Chondrocyte (in vitro differentiated cells): ENCODE measurements around the gene SLC30A2. TPM values are rescaled to one million over a fixed set of nuclear protein-coding genes. Genes with fewer than 3 reads are reported as not detected.

ENCODE experiments used
- DNase-seq: peaks from one replicate; pipeline ENCODE4 v3.0.0; 2021; ENCODE audit warnings: mixed read lengths, low spot score
- H3K27ac Mint-ChIP-seq: one replicate; pipeline ENCODE4 v1.8.0; 2021; ENCODE audit warnings: mild to moderate bottlenecking, moderate library complexity, mixed read lengths; ENCODE audit not compliant: unreplicated experiment
- H3K27me3 Mint-ChIP-seq: 2 replicates; pipeline ENCODE4 v1.8.0; 2021; ENCODE audit warnings: low read depth, mixed read lengths
- H3K36me3 Mint-ChIP-seq: 2 replicates; pipeline ENCODE4 v1.8.0; 2021; ENCODE audit warnings: low read depth, mixed read lengths
- H3K4me1 Mint-ChIP-seq: 2 replicates; pipeline ENCODE4 v1.8.0; 2021; ENCODE audit warnings: low read depth, mild to moderate bottlenecking, mixed read lengths
- H3K4me3 Mint-ChIP-seq: one replicate; pipeline ENCODE4 v1.8.0; 2021; ENCODE audit warnings: mild to moderate bottlenecking, moderate library complexity, mixed read lengths; ENCODE audit not compliant: unreplicated experiment
- H3K9me3 Mint-ChIP-seq: 2 replicates; pipeline ENCODE4 v1.8.0; 2021; ENCODE audit warnings: low read depth, mixed read lengths
- CTCF ChIP-seq: fragments of 200-600 bp; sonication (generic); IDR thresholded peaks from 2 replicates; pipeline ENCODE4 v1.5.0; 2021; ENCODE audit warnings: antibody characterized with exemption, mild to moderate bottlenecking, moderate library complexity
- total RNA-seq: library from RNA; stranded (reverse); gene quantifications from 3 replicates; pipeline ENCODE4 v1.2.1, GENCODE V29; 2021

SLC30A2 gene
- total RNA-seq, 1 donor from 2014 or later, result 0.12 TPM

- Mint-ChIP-seq H3K27ac (no peak overlapping the region), H3K36me3 (no peaks in the 10 kb centered on the region), H3K4me1 (peaks cover 21% of the 10 kb centered on the region), H3K4me3 (no peak overlapping the region), H3K9me3 (no peaks in the 10 kb centered on the region), H3K27me3 (no peaks in the 10 kb centered on the region)
- DNase-seq, result no peak
- TF ChIP-seq CTCF, result no peak
These were observed 14.2 kb downstream of the SLC30A2 start for GRCh38 chr1:26031611-26032220.

GRCh38 chr1:26031196-26031595, 14.7 kb downstream of the SLC30A2 start:
- DNase-seq, result no peak
- Mint-ChIP-seq H3K27me3 (no peaks in the 10 kb centered on the region), H3K36me3 (no peaks in the 10 kb centered on the region), H3K9me3 (no peaks in the 10 kb centered on the region), H3K4me1 (peaks cover 16% of the 10 kb centered on the region), H3K4me3 (no peak overlapping the region), H3K27ac (no peak overlapping the region)
- no peak for TF ChIP-seq CTCF

GRCh38 chr1:26029864-26030481, 15.9 kb downstream of the SLC30A2 start:
- Mint-ChIP-seq H3K4me3 (no peak overlapping the region), H3K9me3 (no peaks in the 10 kb centered on the region), H3K36me3 (no peaks in the 10 kb centered on the region), H3K27ac (no peak overlapping the region), H3K27me3 (no peaks in the 10 kb centered on the region), H3K4me1 (peaks cover 9% of the 10 kb centered on the region)
- no peak for DNase-seq
- peak; percentile 42 for TF ChIP-seq CTCF

GRCh38 chr1:26029054-26029863, 16.7 kb downstream of the SLC30A2 start:
- Mint-ChIP-seq H3K36me3 (no peaks in the 10 kb centered on the region), H3K4me1 (peaks cover 8% of the 10 kb centered on the region), H3K4me3 (no peak overlapping the region), H3K9me3 (no peaks in the 10 kb centered on the region), H3K27ac (no peak overlapping the region), H3K27me3 (no peaks in the 10 kb centered on the region)
- TF ChIP-seq CTCF, result no peak
- DNase-seq, result no peak

GRCh38 chr1:26028490-26028980, 17.4 kb downstream of the SLC30A2 start:
- H3K9me3 Mint-ChIP-seq, result no peaks in the 10 kb centered on the region
- no peak overlapping the region for H3K4me3 Mint-ChIP-seq
- H3K27me3 Mint-ChIP-seq, result no peaks in the 10 kb centered on the region
- H3K36me3 Mint-ChIP-seq, result no peaks in the 10 kb centered on the region
- TF ChIP-seq CTCF, result no peak
- no peak overlapping the region for H3K27ac Mint-ChIP-seq
- DNase-seq, result no peak
- H3K4me1 Mint-ChIP-seq, result peaks cover 15% of the 10 kb centered on the region
